ENCODE data around the gene CDC42BPA. TPM values are rescaled to one million over a fixed set of nuclear protein-coding genes. Genes with fewer than 3 reads are reported as not detected.
"Not testable (repeated sequence)": the region's sequence is repeated elsewhere in the genome, so short reads cannot be mapped to it uniquely, and the experiment has no call there.

CDC42BPA gene
- total and polyA plus RNA-seq, 7 experiments from 2014 or later, result 0.05 to 2.0 (median 1.2) TPM; not detected in 1

- ATAC-seq; intact Hi-C loops (cut with micrococcal nuclease); H3K4me3 ChIP-seq (ENCODE audit: low read length); H3K36me3 Mint-ChIP-seq; H3K4me1 Mint-ChIP-seq; H3K4me1 ChIP-seq (ENCODE audit: control insufficient read depth in 2 of 2, insufficient read depth in 2 of 2, low read length in 2 of 2); H3K9me3 ChIP-seq (ENCODE audit: control insufficient read depth in 2 of 3, low read length in 3 of 3); H3K27ac Mint-ChIP-seq; DNase-seq; H3K4me3 Mint-ChIP-seq; H3K27ac ChIP-seq (ENCODE audit: low read depth, low read length); H3K27me3 ChIP-seq (ENCODE audit: control insufficient read depth in 2 of 2, insufficient read depth in 2 of 2, low read length in 2 of 2); H3K36me3 ChIP-seq (ENCODE audit: control insufficient read depth in 2 of 3, insufficient read depth in 3 of 3, low read length in 3 of 3); POLR2A ChIA-PET; H3K9me3 Mint-ChIP-seq; CTCF ChIA-PET: not testable (repeated sequence)
- H3K27me3 Mint-ChIP-seq, result peaks cover 3 to 21% (median 17%) of the 10 kb centered on the region in 5 donors
Observed at GRCh38 chr1:227231128-227231527, 87.2 kb downstream of the CDC42BPA start.

GRCh38 chr1:227228201-227228600, 90.1 kb downstream of the CDC42BPA start:
- POLR2A ChIA-PET, result no interaction called here

GRCh38 chr1:227227761-227228160, 90.5 kb downstream of the CDC42BPA start:
- Histone ChIP-seq H3K36me3 (ENCODE audit: control insufficient read depth in 2 of 3, insufficient read depth in 3 of 3, low read length in 3 of 3) (no peaks in the 10 kb centered on the region), H3K27ac (ENCODE audit: low read depth, low read length) (no peak overlapping the region), H3K9me3 (ENCODE audit: control insufficient read depth in 2 of 3, low read length in 3 of 3) (no peaks in the 10 kb centered on the region), H3K4me3 (ENCODE audit: low read length) (no peak overlapping the region), H3K4me1 (ENCODE audit: control insufficient read depth in 2 of 2, insufficient read depth in 2 of 2, low read length in 2 of 2) (no peaks in the 10 kb centered on the region), H3K27me3 (ENCODE audit: control insufficient read depth in 2 of 2, insufficient read depth in 2 of 2, low read length in 2 of 2) (no peaks in the 10 kb centered on the region)
- intact Hi-C loops (cut with micrococcal nuclease), result no loop called here
- H3K4me1 Mint-ChIP-seq, result no peaks in the 10 kb centered on the region
- no peak overlapping the region for H3K27ac Mint-ChIP-seq
- H3K4me3 Mint-ChIP-seq, result no peak overlapping the region
- H3K27me3 Mint-ChIP-seq, result peaks cover 0 to 19% (median 13%) of the 10 kb centered on the region in 5 donors
- DNase-seq (no peak), ATAC-seq (no peak)
- CTCF ChIA-PET, result no interaction called here
- H3K9me3 Mint-ChIP-seq, result no peaks in the 10 kb centered on the region
- POLR2A ChIA-PET, result no interaction called here
- H3K36me3 Mint-ChIP-seq, result no peaks in the 10 kb centered on the region

More at GRCh38 chr1:227228201-227228600, 90.1 kb downstream of the CDC42BPA start:
- ATAC-seq (no peak), DNase-seq (no peak)
- H3K4me3 Mint-ChIP-seq, result no peak overlapping the region
- intact Hi-C loops (cut with micrococcal nuclease), result no loop called here
- no peaks in the 10 kb centered on the region for H3K9me3 ChIP-seq (ENCODE audit: control insufficient read depth in 2 of 3, low read length in 3 of 3)
- no peaks in the 10 kb centered on the region for H3K4me1 ChIP-seq (ENCODE audit: control insufficient read depth in 2 of 2, insufficient read depth in 2 of 2, low read length in 2 of 2)
- no peak overlapping the region for H3K27ac Mint-ChIP-seq
- peaks cover 0 to 15% (median 10%) of the 10 kb centered on the region in 5 donors for H3K27me3 Mint-ChIP-seq
- H3K9me3 Mint-ChIP-seq, result no peaks in the 10 kb centered on the region
- CTCF ChIA-PET, result no interaction called here
- no peak overlapping the region for H3K27ac ChIP-seq (ENCODE audit: low read depth, low read length)
- no peaks in the 10 kb centered on the region for H3K4me1 Mint-ChIP-seq
- no peak overlapping the region for H3K4me3 ChIP-seq (ENCODE audit: low read length)
- no peaks in the 10 kb centered on the region for H3K36me3 Mint-ChIP-seq
- no peaks in the 10 kb centered on the region for H3K36me3 ChIP-seq (ENCODE audit: control insufficient read depth in 2 of 3, insufficient read depth in 3 of 3, low read length in 3 of 3)
- H3K27me3 ChIP-seq (ENCODE audit: control insufficient read depth in 2 of 2, insufficient read depth in 2 of 2, low read length in 2 of 2), result no peaks in the 10 kb centered on the region

DNA sequence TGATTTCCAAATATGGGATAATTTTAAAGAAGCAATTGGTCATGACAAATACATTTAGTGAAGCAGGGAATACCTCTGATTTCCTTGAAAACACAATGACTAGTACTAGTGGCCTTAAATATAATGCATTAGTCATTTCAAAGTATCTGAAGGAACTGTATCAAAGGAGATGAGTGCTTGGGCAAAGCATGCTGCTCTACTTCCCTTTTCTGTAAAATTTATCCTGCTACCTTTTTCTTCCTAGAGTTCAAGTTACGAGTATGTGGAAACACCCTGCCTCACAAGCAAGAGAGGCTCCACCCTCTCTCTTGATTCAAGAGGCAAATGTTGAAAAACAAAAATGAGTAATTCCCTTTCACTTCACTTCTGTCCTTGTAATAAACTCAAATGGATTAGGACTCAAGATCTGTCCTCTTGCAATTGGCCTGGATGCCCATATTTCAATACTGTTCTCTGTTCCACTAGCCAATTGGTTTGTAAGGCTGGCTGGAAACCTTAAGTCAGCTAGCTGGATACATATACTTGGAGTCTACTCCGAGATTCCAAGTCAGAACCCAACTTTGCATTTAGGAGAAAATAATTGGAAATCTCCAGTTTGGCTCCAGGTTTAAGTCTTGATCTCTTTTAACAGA, 92.5 kb downstream of the CDC42BPA start:
- Histone ChIP-seq H3K4me3 (ENCODE audit: low read length) (no peak overlapping the region), H3K27me3 (ENCODE audit: control insufficient read depth in 2 of 2, insufficient read depth in 2 of 2, low read length in 2 of 2) (no peaks in the 10 kb centered on the region), H3K27ac (ENCODE audit: low read depth, low read length) (no peak overlapping the region), H3K36me3 (ENCODE audit: control insufficient read depth in 2 of 3, insufficient read depth in 3 of 3, low read length in 3 of 3) (no peaks in the 10 kb centered on the region), H3K9me3 (ENCODE audit: control insufficient read depth in 2 of 3, low read length in 3 of 3) (no peaks in the 10 kb centered on the region), H3K4me1 (ENCODE audit: control insufficient read depth in 2 of 2, insufficient read depth in 2 of 2, low read length in 2 of 2) (no peaks in the 10 kb centered on the region)
- Mint-ChIP-seq H3K4me1 (no peaks in the 10 kb centered on the region), H3K36me3 (no peaks in the 10 kb centered on the region), H3K4me3 (no peak overlapping the region), H3K27ac (no peak overlapping the region), H3K9me3 (no peaks in the 10 kb centered on the region), H3K27me3 (peaks cover 4 to 30% (median 19%) of the 10 kb centered on the region in 5 donors)
- intact Hi-C loops (cut with micrococcal nuclease), result no loop called here
- DNase-seq (no peak), ATAC-seq (peak; percentile 49)
- ChIA-PET CTCF (no interaction called here), POLR2A (no interaction called here)

GRCh38 chr1:227223171-227223806, 95.0 kb downstream of the CDC42BPA start:
- Mint-ChIP-seq H3K27me3 (peaks cover 9 to 34% (median 24%) of the 10 kb centered on the region in 5 donors), H3K4me1 (no peaks in the 10 kb centered on the region), H3K9me3 (no peaks in the 10 kb centered on the region), H3K36me3 (no peaks in the 10 kb centered on the region), H3K4me3 (no peak overlapping the region), H3K27ac (no peak overlapping the region)
- Histone ChIP-seq H3K27me3 (ENCODE audit: control insufficient read depth in 2 of 2, insufficient read depth in 2 of 2, low read length in 2 of 2) (no peaks in the 10 kb centered on the region), H3K27ac (ENCODE audit: low read depth, low read length) (no peak overlapping the region), H3K4me1 (ENCODE audit: control insufficient read depth in 2 of 2, insufficient read depth in 2 of 2, low read length in 2 of 2) (no peaks in the 10 kb centered on the region), H3K4me3 (ENCODE audit: low read length) (no peak overlapping the region), H3K9me3 (ENCODE audit: control insufficient read depth in 2 of 3, low read length in 3 of 3) (no peaks in the 10 kb centered on the region), H3K36me3 (ENCODE audit: control insufficient read depth in 2 of 3, insufficient read depth in 3 of 3, low read length in 3 of 3) (no peaks in the 10 kb centered on the region)
- DNase-seq, result no peak
- no peak for ATAC-seq
- ChIA-PET POLR2A (no interaction called here), CTCF (no interaction called here)
- intact Hi-C loops (cut with micrococcal nuclease), result no loop called here

DNA sequence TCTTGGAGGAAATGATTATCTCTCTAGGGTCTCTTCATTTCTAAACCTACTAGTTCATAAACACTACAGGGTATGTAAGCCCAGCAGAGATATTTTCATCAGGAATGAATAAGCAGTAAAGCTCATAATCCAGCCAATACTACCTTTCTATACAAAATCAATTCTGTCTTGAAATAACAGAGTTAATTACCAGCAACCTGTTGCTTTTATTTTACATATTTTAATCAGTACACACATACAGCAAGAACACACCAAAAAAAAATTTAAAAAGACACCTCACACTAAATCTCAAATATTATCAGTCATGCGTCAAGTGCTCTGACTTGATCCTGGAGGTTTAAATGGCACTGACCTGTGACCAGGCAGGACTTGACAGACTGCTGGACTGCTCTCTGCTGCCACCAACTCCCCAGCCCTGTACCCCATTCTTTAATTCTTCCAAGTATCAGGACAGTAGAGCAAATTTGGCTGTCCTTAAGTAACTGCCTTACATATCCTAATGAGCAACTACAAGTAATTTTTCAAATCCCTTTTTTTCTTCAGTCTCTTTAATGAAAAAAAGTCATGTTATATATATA, 98.5 kb downstream of the CDC42BPA start:
- Histone ChIP-seq H3K27ac (ENCODE audit: low read depth, low read length) (no peak overlapping the region), H3K4me1 (ENCODE audit: control insufficient read depth in 2 of 2, insufficient read depth in 2 of 2, low read length in 2 of 2) (no peaks in the 10 kb centered on the region), H3K4me3 (ENCODE audit: low read length) (no peak overlapping the region), H3K9me3 (ENCODE audit: control insufficient read depth in 2 of 3, low read length in 3 of 3) (no peaks in the 10 kb centered on the region), H3K36me3 (ENCODE audit: control insufficient read depth in 2 of 3, insufficient read depth in 3 of 3, low read length in 3 of 3) (no peaks in the 10 kb centered on the region), H3K27me3 (ENCODE audit: control insufficient read depth in 2 of 2, insufficient read depth in 2 of 2, low read length in 2 of 2) (no peaks in the 10 kb centered on the region)
- Mint-ChIP-seq H3K27me3 (peaks cover 9 to 33% (median 25%) of the 10 kb centered on the region in 5 donors), H3K4me1 (no peaks in the 10 kb centered on the region), H3K36me3 (no peaks in the 10 kb centered on the region), H3K9me3 (no peaks in the 10 kb centered on the region), H3K27ac (no peak overlapping the region), H3K4me3 (no peak overlapping the region)
- no peak for ATAC-seq
- ChIA-PET CTCF (no interaction called here), POLR2A (interaction anchor here (0.6 kb wide), 2 partner anchors 433 to 587 kb away, joined by 3 read pairs; no protein-coding TSS in a partner anchor)
- no peak for DNase-seq
- intact Hi-C loops (cut with micrococcal nuclease), result no loop called here

Measured in naive thymus-derived CD4-positive, alpha-beta T cell (primary cell).